Fibroblast of lung (primary cell): ENCODE measurements around the gene APOM. TPM values are rescaled to one million over a fixed set of nuclear protein-coding genes. Genes with fewer than 3 reads are reported as not detected.

Source experiments
- DNase-seq, 2 donors: peaks; one replicate each; pipeline versions ENCODE4 v3.0.0 to v3.0.0-alpha.2; 2010; ENCODE audit warnings: low read depth in 2 of 2
- H2AFZ ChIP-seq: 2 replicates; pipeline ENCODE4 v1.5.1; 2012; ENCODE audit warnings: low read length, control low read depth, inconsistent platforms
- H3K27ac ChIP-seq: 2 replicates; pipeline ENCODE4 v1.5.1; 2011; ENCODE audit warnings: low read length, control low read depth; ENCODE audit not compliant: insufficient read depth
- H3K27me3 ChIP-seq: 2 replicates; pipeline ENCODE4 v1.5.1; 2011; ENCODE audit warnings: mild to moderate bottlenecking, low read length; ENCODE audit not compliant: control insufficient read depth, insufficient read depth
- H3K36me3 ChIP-seq: 2 replicates; pipeline ENCODE4 v1.5.1; 2011; ENCODE audit warnings: low read length; ENCODE audit not compliant: control insufficient read depth, insufficient read depth
- H3K4me1 ChIP-seq: 2 replicates; pipeline ENCODE4 v1.5.1; 2011; ENCODE audit warnings: low read length; ENCODE audit not compliant: control insufficient read depth, insufficient read depth; ENCODE audit errors: extremely low read depth
- H3K4me2 ChIP-seq: 2 replicates; pipeline ENCODE4 v1.5.1; 2011; ENCODE audit warnings: low read length, control low read depth; ENCODE audit not compliant: insufficient read depth; ENCODE audit errors: extremely low read depth
- H3K4me3 ChIP-seq, 4 experiments: fragments of 200-600 bp in 1 of 4; sonication (generic) in 1 of 4; replicated peaks in 1 of 4; 2 replicates each; pipeline ENCODE4 v1.5.1; 2011 to 2016; ENCODE audit warnings: low read length in 4 of 4, low read depth in 3 of 4, mild to moderate bottlenecking in 3 of 4, control low read depth in 2 of 4, inconsistent platforms in 1 of 4, mixed read lengths in 1 of 4; ENCODE audit not compliant: insufficient read depth in 1 of 4; ENCODE audit errors: control extremely low read depth in 1 of 4
- H3K79me2 ChIP-seq: 2 replicates; pipeline ENCODE4 v1.5.1; 2012; ENCODE audit warnings: mild to moderate bottlenecking, low read length, inconsistent platforms; ENCODE audit not compliant: control insufficient read depth, insufficient read depth
- H3K9ac ChIP-seq: 2 replicates; pipeline ENCODE4 v1.5.1; 2011; ENCODE audit warnings: mild to moderate bottlenecking, low read length, control low read depth; ENCODE audit not compliant: insufficient read depth
- H3K9me3 ChIP-seq: 2 replicates; pipeline ENCODE4 v1.5.1; 2012; ENCODE audit warnings: low read depth, low read length; ENCODE audit not compliant: control insufficient read depth, insufficient read depth
- H4K20me1 ChIP-seq: 2 replicates; pipeline ENCODE4 v1.5.1; 2011; ENCODE audit warnings: low read length; ENCODE audit not compliant: control insufficient read depth, insufficient read depth; ENCODE audit errors: extremely low read depth
- CTCF ChIP-seq, 2 donors: IDR thresholded peaks in 1 of 2; conservative IDR thresholded peaks in 1 of 2; 1 replicate in 1 of 2; 2 replicates in 1 of 2; pipeline ENCODE4 v1.5.1; 2011 to 2012; ENCODE audit warnings: low read length in 2 of 2, control low read depth in 1 of 2, inconsistent platforms in 1 of 2, low read depth in 1 of 2, mild to moderate bottlenecking in 1 of 2
- EZH2 ChIP-seq: IDR thresholded peaks from 2 replicates; pipeline ENCODE4 v1.5.1; 2012; ENCODE audit warnings: low read length, control low read depth, mild to moderate bottlenecking; ENCODE audit errors: missing control alignments
- polyA plus RNA-seq, 2 donors: library from polyadenylated mRNA; depleted of rRNA in 1 of 2; stranded (reverse) in 1 of 2; unstranded in 1 of 2; fragments of >200 nt; gene quantifications; 2 replicates each; pipeline ENCODE4 v1.2.1, GENCODE V29; 2011 to 2012; ENCODE audit warnings: missing spikeins in 1 of 2
- total RNA-seq: library from RNA; depleted of rRNA; stranded (reverse); fragments of >200 nt; gene quantifications from 2 replicates; pipeline ENCODE4 v1.2.1, GENCODE V29; 2014

Gene APOM
- total and polyA plus RNA-seq, 2 donors (not counting 1 experiment from before 2014, with no cell fraction given), result 0.99 to 3.9 TPM

- no peak for TF ChIP-seq CTCF (conservative IDR thresholded peaks at IDR 0.05 in 1 of 2, IDR thresholded peaks at IDR 0.05 in 1 of 2; ENCODE audit: low read depth in 1 of 2, low read length in 2 of 2)
- no peak for TF ChIP-seq EZH2
- H3K79me2 ChIP-seq, result peaks cover 11% of the 10 kb centered on the region
- no peak within 1 kb of the TSS for H3K4me3 ChIP-seq
- H3K27me3 ChIP-seq, result peaks cover 8% of the 10 kb centered on the region
- DNase-seq, result no peak
- no peaks in the 10 kb centered on the region for H3K36me3 ChIP-seq
- H3K27ac ChIP-seq, result no peak within 1 kb of the TSS
- H3K4me2 ChIP-seq, result no peak within 1 kb of the TSS
- H4K20me1 ChIP-seq, result no peaks in the 10 kb centered on the region
- no peak within 1 kb of the TSS for H3K9ac ChIP-seq
- H3K4me1 ChIP-seq, result peaks cover 5% of the 10 kb centered on the region
- no peak within 1 kb of the TSS for H2AFZ ChIP-seq
- H3K9me3 ChIP-seq, result no peaks in the 10 kb centered on the region
Observed at GRCh38 chr6:31706599-31706998, 50.9 kb downstream of the APOM start, which contains the start of gene LY6G6F. LY6G6F (plus strand) TSS chr6:31706866; CDS start chr6:31706907, 41 bp downstream.

- Histone ChIP-seq H3K4me1 (no peaks in the 10 kb centered on the region), H4K20me1 (no peaks in the 10 kb centered on the region), H2AFZ (no peak overlapping the region), H3K4me3 (no peak overlapping the region), H3K27me3 (peaks cover 13% of the 10 kb centered on the region), H3K36me3 (no peaks in the 10 kb centered on the region), H3K27ac (no peak overlapping the region), H3K4me2 (no peak overlapping the region), H3K9ac (no peak overlapping the region), H3K79me2 (peaks cover 2% of the 10 kb centered on the region), H3K9me3 (no peaks in the 10 kb centered on the region)
- TF ChIP-seq EZH2 (no peak), CTCF (conservative IDR thresholded peaks at IDR 0.05 in 1 of 2, IDR thresholded peaks at IDR 0.05 in 1 of 2; ENCODE audit: low read depth in 1 of 2, low read length in 2 of 2) (no peak)
- no peak for DNase-seq
Observed at GRCh38 chr6:31707701-31708100, 52.0 kb downstream of the APOM start.

Other genes with a start within 250 kb of the APOM start
Only the 30 nearest of the 37 such genes appear.
- 6.2 and 17.2 TPM in 2 replicates for gene MICB, start 157.7 kb upstream of the APOM start, total RNA-seq
- 18.6 and 19.2 TPM in 2 replicates for gene MICB, start 157.7 kb upstream of the APOM start, polyA plus RNA-seq
- not detected in 2 replicates for gene MCCD1, start 126.9 kb upstream of the APOM start, total RNA-seq
- not detected in 2 replicates for gene MCCD1, start 126.9 kb upstream of the APOM start, polyA plus RNA-seq
- gene DDX39B, start 113.9 kb upstream of the APOM start, total RNA-seq, result 192 and 370 TPM in 2 replicates
- 323 and 410 TPM in 2 replicates for gene DDX39B, start 113.9 kb upstream of the APOM start, polyA plus RNA-seq
- gene ATP6V1G2, start 109.3 kb upstream of the APOM start, total RNA-seq, result 4.1 and 11.2 TPM in 2 replicates
- 9.1 and 16.0 TPM in 2 replicates for gene ATP6V1G2, start 109.3 kb upstream of the APOM start, polyA plus RNA-seq
- gene NFKBIL1, start 108.3 kb upstream of the APOM start, total RNA-seq, result 44.3 and 47.5 TPM in 2 replicates
- 3.7 and 5.1 TPM in 2 replicates for gene NFKBIL1, start 108.3 kb upstream of the APOM start, polyA plus RNA-seq
- gene LTA, start 83.6 kb upstream of the APOM start, total RNA-seq, result not detected in 2 replicates
- gene LTA, start 83.6 kb upstream of the APOM start, polyA plus RNA-seq, result not detected in 2 replicates
- gene TNF, start 80.3 kb upstream of the APOM start, total RNA-seq, result not detected in 2 replicates
- gene TNF, start 80.3 kb upstream of the APOM start, polyA plus RNA-seq, result not detected in 2 replicates
- not detected in 2 replicates for gene LTB, start 73.5 kb upstream of the APOM start, total RNA-seq
- not detected in 2 replicates for gene LTB, start 73.5 kb upstream of the APOM start, polyA plus RNA-seq
- not detected in 2 replicates for gene LST1, start 69.6 kb upstream of the APOM start, total RNA-seq
- gene LST1, start 69.6 kb upstream of the APOM start, polyA plus RNA-seq, result not detected in 2 replicates
- not detected in 2 replicates for gene NCR3, start 62.9 kb upstream of the APOM start, total RNA-seq
- not detected in 2 replicates for gene NCR3, start 62.9 kb upstream of the APOM start, polyA plus RNA-seq
- gene AIF1, start 40.7 kb upstream of the APOM start, total RNA-seq, result not detected in 2 replicates
- not detected in 2 replicates for gene AIF1, start 40.7 kb upstream of the APOM start, polyA plus RNA-seq
- gene PRRC2A, start 35.2 kb upstream of the APOM start, total RNA-seq, result 22.9 and 46.6 TPM in 2 replicates
- gene PRRC2A, start 35.2 kb upstream of the APOM start, polyA plus RNA-seq, result 26.9 and 50.7 TPM in 2 replicates
- 90.9 and 124 TPM in 2 replicates for gene BAG6, start 3.2 kb upstream of the APOM start, total RNA-seq
- gene BAG6, start 3.2 kb upstream of the APOM start, polyA plus RNA-seq, result 75.3 and 111 TPM in 2 replicates
- 20.6 and 26.2 TPM in 2 replicates for gene C6orf47, start 4.9 kb downstream of the APOM start, total RNA-seq
- gene C6orf47, start 4.9 kb downstream of the APOM start, polyA plus RNA-seq, result 6.6 and 7.9 TPM in 2 replicates
- 15.0 and 17.2 TPM in 2 replicates for gene GPANK1, start 9.1 kb downstream of the APOM start, total RNA-seq
- 12.7 and 13.1 TPM in 2 replicates for gene GPANK1, start 9.1 kb downstream of the APOM start, polyA plus RNA-seq
- 67.2 and 70.9 TPM in 2 replicates for gene CSNK2B, start 10.2 kb downstream of the APOM start, total RNA-seq
- gene CSNK2B, start 10.2 kb downstream of the APOM start, polyA plus RNA-seq, result 84.9 and 124 TPM in 2 replicates
- gene LY6G5B, start 14.1 kb downstream of the APOM start, total RNA-seq, result 1.3 and 2.0 TPM in 2 replicates
- 2.8 and 2.9 TPM in 2 replicates for gene LY6G5B, start 14.1 kb downstream of the APOM start, polyA plus RNA-seq
- 0.51 and 0.83 TPM in 2 replicates for gene LY6G5C, start 25.2 kb downstream of the APOM start, total RNA-seq
- gene LY6G5C, start 25.2 kb downstream of the APOM start, polyA plus RNA-seq, result 2.0 and 2.9 TPM in 2 replicates
- gene ABHD16A, start 47.4 kb downstream of the APOM start, total RNA-seq, result 62.1 and 72.0 TPM in 2 replicates
- 24.2 and 25.1 TPM in 2 replicates for gene ABHD16A, start 47.4 kb downstream of the APOM start, polyA plus RNA-seq
- gene LY6G6F, start 51.0 kb downstream of the APOM start, total RNA-seq, result not detected in 2 replicates
- not detected in 2 replicates for gene LY6G6F, start 51.0 kb downstream of the APOM start, polyA plus RNA-seq
- gene LY6G6D, start 59.5 kb downstream of the APOM start, total RNA-seq, result not detected in 2 replicates
- gene LY6G6D, start 59.5 kb downstream of the APOM start, polyA plus RNA-seq, result not detected in 2 replicates
- gene LY6G6C, start 65.9 kb downstream of the APOM start, total RNA-seq, result not detected in 2 replicates
- not detected in 2 replicates for gene LY6G6C, start 65.9 kb downstream of the APOM start, polyA plus RNA-seq
- not detected in 2 replicates for gene MPIG6B, start 67.5 kb downstream of the APOM start, total RNA-seq
- gene MPIG6B, start 67.5 kb downstream of the APOM start, polyA plus RNA-seq, result not detected in 2 replicates
- gene DDAH2, start 73.4 kb downstream of the APOM start, total RNA-seq, result 97.3 and 119 TPM in 2 replicates
- gene DDAH2, start 73.4 kb downstream of the APOM start, polyA plus RNA-seq, result 42.5 and 43.4 TPM in 2 replicates
- 439 and 615 TPM in 2 replicates for gene CLIC1, start 80.6 kb downstream of the APOM start, total RNA-seq
- gene CLIC1, start 80.6 kb downstream of the APOM start, polyA plus RNA-seq, result 639 and 788 TPM in 2 replicates
- gene MSH5, start 84.1 kb downstream of the APOM start, total RNA-seq, result 2.3 and 4.3 TPM in 2 replicates
- gene MSH5, start 84.1 kb downstream of the APOM start, polyA plus RNA-seq, result 6.0 and 11.1 TPM in 2 replicates
- gene SAPCD1, start 106.8 kb downstream of the APOM start, total RNA-seq, result 0.26 and 0.50 TPM in 2 replicates
- gene SAPCD1, start 106.8 kb downstream of the APOM start, polyA plus RNA-seq, result 1.3 and 1.4 TPM in 2 replicates
- gene VWA7, start 121.4 kb downstream of the APOM start, total RNA-seq, result under 0.01 and 0.66 TPM in 2 replicates
- 0.16 and 0.60 TPM in 2 replicates for gene VWA7, start 121.4 kb downstream of the APOM start, polyA plus RNA-seq
- 29.8 and 53.5 TPM in 2 replicates for gene VARS1, start 139.9 kb downstream of the APOM start, total RNA-seq
- 16.0 and 31.0 TPM in 2 replicates for gene VARS1, start 139.9 kb downstream of the APOM start, polyA plus RNA-seq
- gene LSM2, start 151.1 kb downstream of the APOM start, total RNA-seq, result 23.1 and 24.3 TPM in 2 replicates
- 34.7 and 68.1 TPM in 2 replicates for gene LSM2, start 151.1 kb downstream of the APOM start, polyA plus RNA-seq